GM19452 (cell line): ENCODE data around the gene BBLN.

ENCODE experiments used
- ATAC-seq: cut with Tn5 transposase; IDR thresholded peaks from one replicate; pipeline ENCODE4 v1.9.1; 2021; ENCODE audit not compliant: unreplicated experiment

BBLN gene

GRCh38 chr9:128211186-128211980 is 51.3 kb downstream of the BBLN start:
- no peak for ATAC-seq

DNA sequence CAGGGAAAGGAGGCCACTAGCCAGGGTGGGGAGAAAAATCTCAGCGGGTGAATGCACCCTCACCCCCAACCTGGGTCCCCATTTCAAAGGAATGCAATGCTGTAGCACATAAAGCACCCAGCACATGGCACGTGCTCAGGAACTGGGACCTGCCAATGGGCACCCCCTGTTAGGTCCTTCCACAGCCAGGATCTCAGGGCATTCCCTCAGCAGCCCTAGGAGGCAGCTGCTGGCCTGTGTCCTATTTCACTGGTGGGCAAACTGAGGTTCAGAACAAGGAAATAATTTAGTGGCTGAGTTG is 51.9 kb downstream of the BBLN start:
- no peak for ATAC-seq
